ENCODE results near the gene IL12RB2.

DNA sequence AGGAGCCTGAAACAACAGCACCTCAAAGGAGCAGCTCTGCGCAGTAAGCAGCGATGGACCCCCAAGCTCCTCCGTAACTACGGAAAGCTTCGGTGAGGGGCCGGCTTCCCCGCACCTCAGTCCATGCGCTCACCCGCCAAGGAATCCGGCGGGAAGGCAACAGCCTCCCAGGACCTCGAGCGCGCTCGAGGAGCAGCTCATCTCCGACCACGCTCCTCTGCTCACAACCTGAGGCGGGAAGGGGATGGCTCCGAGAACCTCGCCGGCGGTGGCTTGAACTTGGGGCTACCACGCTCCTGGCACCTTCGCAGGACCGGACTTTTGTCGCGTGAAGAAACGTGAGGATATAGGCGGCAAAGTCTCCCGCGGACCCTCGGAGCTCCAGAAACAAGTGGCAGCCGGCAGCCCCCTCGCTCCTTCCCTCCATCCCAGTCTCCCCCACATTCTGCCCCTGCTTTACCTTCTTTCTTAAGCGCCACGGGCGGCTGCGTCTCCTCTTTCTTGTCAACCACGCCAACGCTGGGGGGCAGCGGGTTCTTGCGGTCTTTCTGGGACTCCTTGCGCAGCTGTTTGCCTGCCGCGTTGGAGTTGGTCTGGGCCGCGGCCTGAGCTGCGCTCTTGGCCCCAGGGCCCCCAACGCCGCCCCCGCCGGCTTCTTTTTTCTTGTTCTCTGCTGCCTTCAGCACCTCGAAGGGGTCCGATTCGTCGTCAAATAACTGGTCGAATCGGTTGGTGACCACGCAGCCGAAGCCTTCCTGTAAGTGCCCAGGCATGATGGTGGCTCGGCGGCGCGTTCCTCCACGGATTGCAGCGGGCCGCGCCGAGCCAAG lies 122.1 kb downstream of the IL12RB2 start:
- no peak for TF ChIP-seq EZH2 (IDR thresholded peaks at IDR 0.05; ENCODE audit: low read length, unreplicated experiment)
- no peak for TF ChIP-seq CTCF (conservative IDR thresholded peaks at IDR 0.05; ENCODE audit: low read depth, low read length)
